ENCODE data around the gene FBLN2.

FBLN2 gene

GRCh38 chr3:13564751-13565560, 16.0 kb downstream of the FBLN2 start:
- TF ChIP-seq ZFX (IDR thresholded peaks at IDR 0.05): no peak
- no peak for TF ChIP-seq CTCF (conservative IDR thresholded peaks at IDR 0.05)

GRCh38 chr3:13565581-13566452, 16.9 kb downstream of the FBLN2 start:
- no peak for TF ChIP-seq ZFX (IDR thresholded peaks at IDR 0.05)
- no peak for TF ChIP-seq CTCF (conservative IDR thresholded peaks at IDR 0.05)
- H3K27ac ChIP-seq: no peak overlapping the region

More at GRCh38 chr3:13564751-13565560, 16.0 kb downstream of the FBLN2 start:
- no peak overlapping the region for H3K27ac ChIP-seq

GRCh38 chr3:13566453-13566748, 17.5 kb downstream of the FBLN2 start:
- TF ChIP-seq CTCF (conservative IDR thresholded peaks at IDR 0.05) (no peak), ZFX (IDR thresholded peaks at IDR 0.05) (no peak)
- H3K27ac ChIP-seq: no peak overlapping the region

GRCh38 chr3:13566769-13567310, 17.9 kb downstream of the FBLN2 start:
- no peak overlapping the region for H3K27ac ChIP-seq
- TF ChIP-seq ZFX (IDR thresholded peaks at IDR 0.05): no peak
- TF ChIP-seq CTCF (conservative IDR thresholded peaks at IDR 0.05): no peak

GRCh38 chr3:13567684-13568514, 19.0 kb downstream of the FBLN2 start:
- TF ChIP-seq CTCF (conservative IDR thresholded peaks at IDR 0.05) (no peak), ZFX (IDR thresholded peaks at IDR 0.05) (no peak)
- no peak overlapping the region for H3K27ac ChIP-seq

GRCh38 chr3:13568515-13569028, 19.6 kb downstream of the FBLN2 start:
- no peak overlapping the region for H3K27ac ChIP-seq
- TF ChIP-seq ZFX (IDR thresholded peaks at IDR 0.05) (no peak), CTCF (conservative IDR thresholded peaks at IDR 0.05) (no peak)
